Kidney capillary endothelial cell (primary cell): ENCODE data around the gene SIM1.

Source experiments
- DNase-seq: peaks from one replicate; pipeline ENCODE4 v3.0.0-alpha.2; 2018; ENCODE audit warnings: low spot score

Gene SIM1

GRCh38 chr6:100353276-100354015 lies 111.3 kb downstream of the SIM1 start:
- DNase-seq = no peak

DNA sequence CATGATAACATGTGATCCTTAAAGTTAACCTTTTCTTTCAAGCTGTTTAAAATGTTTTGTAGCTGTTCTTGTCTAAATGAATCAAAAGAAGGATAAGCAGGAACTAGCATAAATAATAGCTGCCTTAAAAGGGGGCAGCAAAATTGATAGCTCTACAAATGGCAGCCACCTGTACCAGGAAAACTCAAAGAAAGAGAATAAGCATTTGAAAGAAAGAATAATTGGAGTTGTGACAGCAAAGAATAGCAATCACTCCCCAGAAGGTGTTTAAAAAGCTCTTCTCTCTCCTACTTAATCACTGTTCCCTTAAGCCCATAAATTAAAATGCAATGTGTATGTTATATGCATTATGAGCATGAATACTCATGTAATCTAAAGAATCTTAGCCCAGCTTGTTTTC lies 114.6 kb downstream of the SIM1 start:
- DNase-seq = no peak

GRCh38 chr6:100349366-100349765 lies 115.4 kb downstream of the SIM1 start:
- no peak for DNase-seq

DNA sequence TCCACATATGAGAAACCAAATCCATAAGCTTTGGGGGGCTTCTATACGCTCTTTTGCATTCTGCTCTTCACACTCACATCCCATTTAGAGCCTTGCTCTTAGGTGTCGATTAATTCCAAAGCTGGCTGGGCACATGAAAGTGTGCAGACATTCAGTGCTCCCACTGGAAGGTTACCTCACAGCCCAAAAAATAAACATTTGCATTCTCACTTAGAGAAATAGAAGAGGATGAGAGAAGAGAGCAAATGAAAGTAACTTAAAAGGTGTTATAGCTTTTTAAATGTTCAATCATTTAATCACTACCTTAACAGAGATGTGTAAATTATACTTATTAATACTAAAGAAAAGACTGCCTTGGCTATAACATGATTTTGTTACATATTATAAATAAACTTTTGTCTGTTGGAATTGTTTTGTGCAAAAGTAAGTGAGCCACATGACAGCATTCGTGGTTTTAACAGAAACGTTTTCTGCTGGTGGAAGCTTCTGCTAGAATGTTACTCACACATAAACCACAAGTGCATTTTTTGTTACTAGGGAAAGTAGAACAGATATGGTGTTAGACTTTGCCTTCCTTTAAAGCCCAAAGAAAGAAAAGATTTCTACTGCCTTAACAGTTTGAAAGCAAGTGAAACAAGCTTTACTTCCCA lies 116.7 kb downstream of the SIM1 start:
- no peak for DNase-seq

DNA sequence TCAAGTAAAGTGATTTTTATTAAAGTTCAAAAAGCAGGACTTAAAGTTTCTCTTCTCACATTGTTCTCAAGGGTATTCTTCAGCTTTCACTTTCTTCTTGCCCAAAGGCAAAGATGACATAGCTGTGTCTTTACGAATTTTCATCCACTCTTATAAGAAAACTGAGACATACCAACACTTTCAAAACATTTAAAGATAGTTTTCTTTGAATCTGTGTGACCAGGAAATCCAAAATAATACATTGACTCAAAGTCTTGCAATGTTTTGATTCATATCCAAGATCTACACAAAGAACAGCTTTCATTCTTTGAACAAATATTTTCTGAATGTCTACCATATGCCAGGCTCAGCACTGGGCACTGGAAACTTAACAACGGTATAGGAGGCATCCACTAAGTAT lies 117.9 kb downstream of the SIM1 start:
- peak; percentile 11 for DNase-seq

DNA sequence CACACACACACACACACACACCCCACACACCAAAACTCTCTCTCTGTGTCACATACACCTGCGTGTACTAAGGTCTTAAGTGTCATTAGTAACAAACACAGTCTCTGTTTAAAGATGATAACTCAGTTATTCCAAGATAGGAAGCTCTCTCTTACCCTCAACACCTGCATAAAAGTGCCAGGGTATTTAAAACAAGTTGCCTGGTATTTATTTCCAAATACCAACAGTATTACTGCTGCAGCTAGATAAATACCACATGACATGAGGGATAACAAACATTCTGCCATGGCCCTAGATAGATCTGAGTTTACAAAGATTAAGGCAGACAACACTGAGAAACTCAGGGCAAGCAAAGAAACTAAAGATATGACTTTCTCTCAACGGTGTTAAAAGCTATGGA lies 118.5 kb downstream of the SIM1 start:
- DNase-seq = no peak

DNA sequence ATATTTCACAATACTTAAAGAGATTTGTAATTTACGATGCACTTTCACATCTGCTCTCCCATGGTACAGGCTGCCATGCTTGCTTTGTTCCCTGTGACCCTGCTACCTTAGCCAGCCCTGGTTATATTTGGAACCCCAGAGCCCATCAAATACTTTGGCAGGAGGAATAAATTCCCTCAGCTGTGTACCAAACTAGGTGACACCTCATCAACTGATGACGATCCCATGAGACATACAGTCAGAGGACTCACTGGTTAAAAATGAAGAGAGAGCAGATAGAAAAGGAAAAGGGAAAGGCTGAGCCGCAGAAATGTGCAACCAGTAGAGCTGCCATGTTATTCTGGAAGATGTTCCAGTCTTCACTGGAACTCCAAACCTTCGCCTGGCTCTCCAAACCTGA lies 120.0 kb downstream of the SIM1 start:
- no peak for DNase-seq

GRCh38 chr6:100344321-100344720 lies 120.4 kb downstream of the SIM1 start:
- no peak for DNase-seq

DNA sequence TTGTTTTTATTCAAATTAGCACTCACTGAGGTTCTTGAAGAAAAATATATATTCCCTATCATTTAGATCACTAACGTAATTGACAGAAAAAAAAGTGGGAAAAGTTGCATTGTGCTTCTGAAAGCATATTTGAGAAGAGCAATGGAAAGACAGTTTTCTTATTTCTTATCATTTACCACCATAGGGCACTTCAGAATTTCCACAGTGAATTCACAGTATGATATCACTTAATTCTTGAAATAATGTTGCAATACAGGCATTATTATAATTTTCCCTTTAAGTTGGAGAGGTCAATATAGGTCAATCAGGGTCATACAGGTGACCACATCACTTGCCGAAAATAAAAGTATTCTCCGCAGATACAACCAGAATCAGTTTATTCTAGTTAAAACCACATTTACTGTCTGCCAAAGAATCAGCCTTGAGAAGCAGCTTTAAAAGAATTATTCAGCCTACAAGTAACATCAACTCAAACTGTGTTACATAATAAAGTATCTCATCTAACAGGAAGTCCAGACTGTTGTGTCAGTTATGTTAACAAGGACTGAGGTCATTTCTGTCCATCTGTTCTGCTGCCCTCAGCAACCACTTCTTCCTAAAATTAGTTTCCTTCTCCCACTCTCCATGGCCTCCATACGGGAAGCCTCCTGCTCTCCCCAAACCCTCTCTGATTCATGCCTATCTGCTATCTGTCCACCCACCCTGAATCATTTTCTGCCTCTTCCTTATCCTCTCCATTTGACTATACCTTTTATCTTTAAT lies 121.2 kb downstream of the SIM1 start:
- no peak for DNase-seq

DNA sequence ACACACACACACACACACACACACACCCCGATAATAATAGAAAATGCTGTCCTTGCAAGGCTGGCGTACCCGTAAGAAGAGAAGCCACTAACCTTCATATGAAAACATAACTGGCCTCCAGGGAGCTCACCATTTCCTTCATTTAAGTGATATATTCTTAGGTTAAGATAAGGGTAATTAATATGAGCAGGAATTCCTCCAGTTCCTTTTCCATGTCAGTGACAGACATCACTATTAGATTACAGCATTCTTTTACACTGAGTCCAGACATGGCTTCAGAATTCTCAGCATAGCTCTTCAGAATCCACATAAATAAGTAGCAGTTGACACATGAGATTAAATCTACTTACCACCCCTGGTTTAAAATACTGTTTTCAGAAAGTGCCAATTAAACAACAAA lies 121.9 kb downstream of the SIM1 start:
- DNase-seq = peak; percentile 26

GRCh38 chr6:100339574-100340255 lies 125.0 kb downstream of the SIM1 start:
- no peak for DNase-seq

- DNase-seq = no peak
These were observed 126.6 kb downstream of the SIM1 start for GRCh38 chr6:100338090-100338489.

DNA sequence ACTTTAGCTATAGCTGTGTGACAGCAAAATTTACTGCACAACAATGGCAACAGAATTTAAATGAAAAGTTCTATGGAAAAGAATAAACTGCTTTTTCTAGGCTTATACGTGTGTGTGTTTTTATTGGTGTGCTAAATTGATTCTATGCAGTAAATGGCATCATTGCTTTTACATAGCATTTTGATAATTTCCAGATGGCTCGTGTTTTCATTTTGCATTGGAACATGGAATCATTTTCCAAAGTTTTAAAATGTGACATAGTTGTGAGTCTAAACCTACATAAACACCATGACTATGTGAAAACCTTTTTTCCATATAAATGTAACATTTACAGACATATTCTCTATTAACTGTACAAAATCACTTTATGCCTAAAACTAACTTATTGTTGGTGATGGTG lies 127.8 kb downstream of the SIM1 start:
- no peak for DNase-seq

DNA sequence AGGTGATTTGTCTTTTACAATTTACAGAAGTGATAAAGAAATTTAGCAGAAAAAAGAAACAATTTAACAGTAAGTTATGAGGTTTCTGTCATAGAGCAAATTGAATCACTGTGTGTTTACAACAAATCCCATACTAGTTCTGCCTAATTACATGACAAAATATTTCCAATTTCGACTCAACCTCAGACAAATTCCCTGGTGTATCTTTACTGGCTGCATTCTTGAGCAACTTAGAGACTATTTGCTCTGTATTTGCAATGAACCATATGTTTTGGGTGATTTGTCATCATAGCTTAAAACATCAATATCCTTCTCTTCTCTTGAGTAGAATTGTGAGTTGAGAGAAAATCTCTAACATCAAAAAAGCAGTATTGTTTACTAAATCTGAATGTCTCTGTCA lies 128.7 kb downstream of the SIM1 start:
- no peak for DNase-seq
